DMS79 treated with DMSO at 0.1 percent for 48 hours (cell line): Measurements from ENCODE around the gene IGSF21.

ENCODE experiments used
- DNase-seq: peaks from one replicate; lab custom pipeline; 2025; lab: John Stamatoyannopoulos, UW

The IGSF21 gene

DNA sequence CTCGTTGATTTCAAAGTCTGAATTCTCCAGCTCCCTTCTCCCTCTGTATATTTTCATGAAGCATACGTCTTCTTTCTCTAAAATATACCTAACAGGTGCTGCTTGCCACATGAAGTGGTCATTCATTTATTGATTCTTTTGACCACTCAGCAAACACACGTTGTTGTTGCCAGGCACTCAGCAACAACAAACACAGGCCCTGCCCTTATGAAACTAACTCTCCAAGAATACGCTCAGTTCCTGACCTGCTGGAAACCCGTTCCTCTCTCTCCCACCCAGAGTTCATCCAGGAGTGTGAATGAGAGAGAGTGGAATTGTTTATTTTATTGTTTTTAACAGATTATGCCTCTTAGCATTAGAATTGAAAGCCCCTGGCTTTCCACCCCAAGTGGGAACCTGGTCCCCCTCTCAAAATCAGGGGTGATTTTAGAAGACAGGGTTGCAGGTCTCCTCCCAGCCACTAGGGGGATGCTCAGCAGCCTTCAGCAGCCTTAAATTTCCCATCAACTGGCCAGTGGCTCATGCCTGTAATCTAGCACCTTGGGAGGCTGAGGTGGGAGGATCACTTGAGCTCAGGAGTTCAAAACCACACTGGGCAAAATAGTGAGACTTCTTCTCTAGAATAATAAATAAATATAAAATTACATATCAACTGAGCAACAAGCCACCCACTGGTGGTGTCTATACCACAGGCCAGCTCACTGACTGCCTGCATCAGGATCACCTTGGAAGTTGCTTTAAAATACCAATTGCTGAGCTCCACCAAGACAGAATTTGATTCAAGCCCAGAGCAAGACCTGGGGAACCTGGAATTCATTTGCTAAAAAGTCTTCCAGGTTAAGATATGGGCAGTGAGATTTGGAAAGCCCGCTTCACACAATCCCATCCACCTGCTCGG is 192.1 kb downstream of the IGSF21 start:
- DNase-seq: peak; percentile 81

DNA sequence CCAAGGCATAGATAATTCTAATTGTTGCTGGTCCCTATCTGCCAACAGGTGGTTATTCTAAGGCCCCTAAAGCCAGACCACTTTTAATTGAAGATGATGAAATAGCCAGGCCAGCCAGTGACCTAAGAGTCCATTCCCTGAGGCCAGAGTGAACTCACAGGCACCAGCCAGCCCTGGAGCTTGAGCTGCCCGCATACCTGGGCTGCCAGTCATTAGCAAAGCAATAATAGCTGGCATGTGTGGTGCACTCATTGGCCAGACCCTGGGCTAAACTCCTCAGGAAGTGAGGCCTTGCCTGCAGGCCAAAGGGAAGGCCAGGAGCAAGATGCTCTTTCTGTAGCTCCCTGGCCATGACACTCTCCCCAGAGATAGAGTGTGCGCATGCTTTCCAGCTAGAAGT is 192.8 kb downstream of the IGSF21 start:
- DNase-seq: no peak

- no peak for DNase-seq
Observed at GRCh38 chr1:18302788-18303413, 195.3 kb downstream of the IGSF21 start.

- no peak for DNase-seq
Observed at GRCh38 chr1:18304151-18304869, 196.7 kb downstream of the IGSF21 start.

- DNase-seq: no peak
Observed at GRCh38 chr1:18305182-18305795, 197.7 kb downstream of the IGSF21 start.

DNA sequence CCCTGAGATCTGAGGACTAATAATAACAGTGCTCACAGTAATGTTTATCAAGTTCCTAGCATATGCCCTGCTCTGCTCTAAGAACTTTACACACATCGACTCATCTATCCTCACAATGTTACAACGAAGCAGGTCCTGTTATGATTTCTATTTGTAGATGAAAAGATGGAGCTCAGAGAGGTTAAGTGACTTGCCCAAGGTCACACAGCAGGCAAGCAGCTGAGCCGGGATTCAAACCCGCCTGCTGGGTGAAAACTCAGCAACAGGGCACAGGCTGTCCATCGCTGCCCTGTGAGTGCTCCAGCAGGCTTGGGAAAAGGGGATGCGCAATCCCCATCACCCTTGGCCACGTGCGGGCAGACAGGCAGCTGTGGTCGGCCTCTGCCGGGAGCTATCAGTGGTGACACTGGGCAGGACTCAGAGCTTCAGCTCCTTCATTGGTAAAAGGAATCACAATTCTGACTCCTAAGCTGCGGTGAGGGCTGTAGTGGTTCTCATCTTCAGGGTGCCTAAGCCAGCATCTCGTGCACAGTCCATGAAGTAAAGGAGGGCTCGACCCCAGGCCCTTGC is 199.8 kb downstream of the IGSF21 start:
- DNase-seq: no peak

GRCh38 chr1:18309552-18310155 is 202.1 kb downstream of the IGSF21 start:
- no peak for DNase-seq

GRCh38 chr1:18312961-18313360 is 205.4 kb downstream of the IGSF21 start:
- no peak for DNase-seq

GRCh38 chr1:18313523-18313922 is 205.9 kb downstream of the IGSF21 start:
- DNase-seq: no peak

DNA sequence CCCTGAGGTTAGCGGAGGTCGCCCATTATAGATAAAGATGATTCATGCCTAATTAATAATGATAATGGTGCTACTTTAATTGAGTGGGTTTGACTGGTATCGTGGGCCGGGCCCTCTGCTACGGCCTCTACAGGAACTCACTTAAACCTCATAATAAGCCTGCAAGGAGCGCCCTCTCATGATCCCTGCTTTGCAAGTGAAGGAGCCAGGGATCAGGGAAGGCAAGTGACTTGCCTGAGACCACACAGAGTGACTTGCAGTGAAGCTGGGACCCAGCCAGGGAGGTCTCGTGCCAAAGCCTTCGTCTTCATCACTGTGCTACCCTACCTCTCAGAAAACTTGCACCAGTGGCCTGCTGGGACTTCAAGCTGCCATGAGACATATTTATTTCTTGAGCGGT is 206.8 kb downstream of the IGSF21 start:
- DNase-seq: no peak

- DNase-seq: no peak
Observed at GRCh38 chr1:18315449-18315848, 207.9 kb downstream of the IGSF21 start.

DNA sequence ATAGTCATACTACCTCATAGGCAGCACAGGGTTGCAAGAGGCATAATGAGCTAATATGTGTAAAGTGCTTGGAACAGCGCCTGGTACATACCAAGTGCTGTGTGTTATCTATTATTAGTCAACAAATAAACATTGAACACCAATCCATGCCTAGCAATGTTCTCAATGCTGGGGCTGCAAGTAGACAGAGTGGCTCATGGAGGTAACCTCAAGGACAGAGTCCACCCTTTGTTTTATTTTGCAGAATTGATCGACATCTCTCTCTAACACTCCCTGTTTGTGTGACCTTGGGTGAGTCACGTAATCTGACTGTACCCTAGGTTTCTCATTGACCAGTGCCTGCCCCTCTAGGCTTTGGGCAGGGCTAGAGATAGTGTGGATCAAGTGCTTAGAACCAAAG is 209.2 kb downstream of the IGSF21 start:
- no peak for DNase-seq

DNA sequence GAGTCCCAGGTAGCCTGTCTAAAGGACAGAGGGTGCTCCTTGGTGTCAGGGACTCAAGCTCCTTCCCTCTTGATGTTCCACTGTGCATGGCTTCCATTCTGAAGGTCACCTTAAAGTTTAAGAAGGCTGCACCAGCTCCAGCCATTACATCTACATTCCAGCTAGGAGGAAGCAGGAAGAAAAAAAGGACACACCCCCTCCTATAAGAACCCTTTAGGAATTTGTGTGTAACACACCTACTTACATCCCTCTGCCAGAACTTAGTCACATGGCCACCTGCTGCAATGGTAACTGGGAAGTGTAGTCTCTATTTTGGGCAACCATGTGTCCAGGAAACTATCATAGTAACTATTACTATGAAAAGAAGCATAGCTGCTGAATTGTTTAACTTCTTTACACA is 211.5 kb downstream of the IGSF21 start:
- no peak for DNase-seq

- peak; percentile 70 for DNase-seq
Observed at GRCh38 chr1:18320051-18320450, 212.5 kb downstream of the IGSF21 start.

GRCh38 chr1:18322368-18323032 is 214.9 kb downstream of the IGSF21 start:
- no peak for DNase-seq

- DNase-seq: no peak
Observed at GRCh38 chr1:18323259-18323658, 215.7 kb downstream of the IGSF21 start.

DNA sequence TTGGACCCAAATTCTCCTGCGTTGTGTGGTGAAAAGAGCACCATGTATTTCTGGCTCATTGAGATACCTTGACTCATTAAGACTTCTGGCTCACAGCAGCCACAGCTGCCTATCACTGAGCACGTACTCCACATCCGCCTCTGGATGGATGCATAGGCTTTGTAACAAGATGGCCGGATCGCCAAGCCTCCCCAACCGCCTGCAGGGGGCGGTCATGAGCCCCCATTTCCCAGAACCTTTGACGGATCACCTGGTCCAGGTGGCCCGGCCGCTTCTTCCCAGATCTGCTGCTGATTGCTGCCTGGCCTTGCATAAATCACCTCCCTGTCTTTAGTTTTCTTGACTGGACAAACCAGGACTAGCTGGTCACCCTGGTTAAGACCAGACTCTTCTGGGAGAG is 216.6 kb downstream of the IGSF21 start:
- DNase-seq: no peak

DNA sequence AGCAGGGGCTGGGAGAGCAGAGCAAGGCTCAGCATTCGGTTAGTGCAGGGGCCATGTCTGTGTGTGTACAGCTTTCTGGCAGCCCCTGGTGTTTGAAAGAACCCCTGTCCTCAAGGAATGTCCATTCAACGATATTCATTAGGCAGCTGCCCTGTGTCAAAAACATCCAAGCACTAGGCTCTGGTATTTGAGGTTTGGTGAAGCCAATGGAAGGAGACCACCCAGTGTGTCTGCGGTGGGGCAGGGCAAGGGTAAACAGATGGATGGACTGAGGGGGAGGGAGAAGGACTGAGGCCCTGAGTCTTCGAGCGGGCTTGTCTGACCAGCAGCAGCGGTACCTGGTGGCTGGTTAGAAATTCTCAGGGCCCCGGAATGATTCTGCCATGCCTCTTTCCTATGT is 217.5 kb downstream of the IGSF21 start:
- DNase-seq: no peak

DNA sequence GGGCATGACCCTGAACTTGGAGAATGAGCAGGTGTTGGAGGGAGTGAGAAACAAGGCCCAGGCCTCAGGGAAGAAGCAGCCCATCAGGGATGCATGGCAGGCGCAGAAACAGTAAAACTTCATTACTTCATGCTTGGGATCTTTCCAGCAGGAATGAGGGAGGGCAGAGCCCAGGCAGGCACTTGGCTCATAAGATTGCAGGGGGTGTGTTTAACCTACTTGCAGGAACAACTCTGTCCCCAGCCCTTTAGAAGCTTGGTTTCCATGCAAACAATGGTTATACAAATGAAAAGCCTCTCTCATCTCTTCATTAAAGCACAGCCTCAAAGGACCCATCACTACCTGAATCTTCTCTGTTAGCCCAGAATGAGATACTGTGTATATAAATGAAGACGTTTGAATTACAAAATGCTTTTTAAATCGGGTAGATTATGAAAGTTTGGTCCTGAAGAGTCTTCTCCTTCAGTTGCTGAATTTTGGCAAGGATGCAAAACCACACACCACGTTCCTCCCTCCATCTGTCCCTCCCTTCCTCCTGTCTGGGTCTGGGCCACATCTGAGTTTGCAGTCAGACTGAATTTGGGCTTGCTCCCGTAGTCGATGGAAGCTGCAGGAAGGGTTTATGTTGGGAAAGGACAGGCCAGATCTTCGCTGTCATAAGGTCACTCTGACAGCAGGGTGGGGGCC is 218.8 kb downstream of the IGSF21 start:
- peak; percentile 94 for DNase-seq

DNA sequence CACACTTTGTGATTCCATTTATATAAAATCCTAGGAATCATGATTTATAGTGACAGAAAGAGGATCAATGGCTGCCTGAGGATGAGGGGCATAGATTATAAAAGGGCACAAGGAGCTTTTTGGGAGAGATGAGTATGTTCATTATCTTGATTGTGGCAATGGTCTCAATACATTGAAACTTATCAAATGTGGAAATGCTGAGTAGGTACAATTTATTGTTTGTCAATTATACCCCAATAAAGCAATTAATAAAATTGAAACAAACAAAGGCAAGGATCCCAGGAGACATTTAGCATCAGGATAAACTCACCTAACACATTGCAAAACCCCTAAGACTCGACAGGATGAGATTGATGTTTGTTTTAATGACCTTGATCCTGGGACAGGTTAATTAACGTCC is 220.1 kb downstream of the IGSF21 start:
- DNase-seq: no peak

DNA sequence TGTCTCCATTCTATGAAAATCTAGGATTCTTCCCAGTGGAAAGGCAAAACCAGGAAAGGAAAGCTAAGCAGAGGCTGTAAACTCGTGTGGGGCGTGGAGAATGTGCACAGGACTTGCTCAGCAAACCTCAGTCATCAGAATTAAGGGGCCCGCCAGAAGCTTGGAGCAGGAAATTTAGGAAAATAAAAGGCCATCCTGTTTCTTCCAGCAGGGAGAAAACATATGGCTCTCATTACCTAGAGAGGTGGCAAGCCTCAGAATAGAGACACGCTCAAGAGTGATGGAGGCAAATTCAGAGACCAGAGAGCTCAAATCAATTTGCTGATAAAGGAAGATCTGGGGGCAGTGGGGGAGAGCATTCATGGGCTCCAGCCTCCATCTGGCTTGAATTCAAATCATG is 221.2 kb downstream of the IGSF21 start:
- no peak for DNase-seq
